Endothelial cell of hepatic sinusoid (primary cell): ENCODE results near the gene SPATA24.
"Not testable (repeated sequence)": the region's sequence is repeated elsewhere in the genome, so short reads cannot be mapped to it uniquely, and the experiment has no call there.

Experiments
- in situ Hi-C: cut with HindIII; loops from 2 replicates; pipeline ENCODE4 v1.10.0; 2017; ENCODE audit warnings: low sequenced_read_pairs

Gene SPATA24

DNA sequence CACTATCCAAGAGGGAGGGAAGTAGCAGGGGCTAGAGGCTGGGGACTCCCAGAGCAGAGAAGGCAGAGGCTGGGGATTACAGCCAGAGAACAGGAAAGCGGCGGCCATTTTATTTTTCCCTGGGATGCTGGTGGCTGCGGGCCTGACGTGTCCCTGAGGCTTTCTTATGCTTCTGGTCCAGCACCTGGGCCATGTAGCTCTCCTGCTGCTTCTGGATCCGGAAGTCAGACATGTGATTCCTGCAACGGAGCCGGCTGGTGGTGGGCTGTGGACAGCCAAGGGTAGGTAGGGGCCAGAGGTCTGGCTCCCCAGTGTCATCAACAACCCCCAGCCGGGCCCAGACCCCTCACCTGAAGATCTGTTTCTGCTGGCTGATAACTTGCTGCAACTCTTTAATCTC, 7.2 kb downstream of the SPATA24 start:
- in situ Hi-C loops: loop anchor here (5.0 kb wide), 1 partner anchor 54 kb away; the partner anchor contains the start of gene PAIP2

DNA sequence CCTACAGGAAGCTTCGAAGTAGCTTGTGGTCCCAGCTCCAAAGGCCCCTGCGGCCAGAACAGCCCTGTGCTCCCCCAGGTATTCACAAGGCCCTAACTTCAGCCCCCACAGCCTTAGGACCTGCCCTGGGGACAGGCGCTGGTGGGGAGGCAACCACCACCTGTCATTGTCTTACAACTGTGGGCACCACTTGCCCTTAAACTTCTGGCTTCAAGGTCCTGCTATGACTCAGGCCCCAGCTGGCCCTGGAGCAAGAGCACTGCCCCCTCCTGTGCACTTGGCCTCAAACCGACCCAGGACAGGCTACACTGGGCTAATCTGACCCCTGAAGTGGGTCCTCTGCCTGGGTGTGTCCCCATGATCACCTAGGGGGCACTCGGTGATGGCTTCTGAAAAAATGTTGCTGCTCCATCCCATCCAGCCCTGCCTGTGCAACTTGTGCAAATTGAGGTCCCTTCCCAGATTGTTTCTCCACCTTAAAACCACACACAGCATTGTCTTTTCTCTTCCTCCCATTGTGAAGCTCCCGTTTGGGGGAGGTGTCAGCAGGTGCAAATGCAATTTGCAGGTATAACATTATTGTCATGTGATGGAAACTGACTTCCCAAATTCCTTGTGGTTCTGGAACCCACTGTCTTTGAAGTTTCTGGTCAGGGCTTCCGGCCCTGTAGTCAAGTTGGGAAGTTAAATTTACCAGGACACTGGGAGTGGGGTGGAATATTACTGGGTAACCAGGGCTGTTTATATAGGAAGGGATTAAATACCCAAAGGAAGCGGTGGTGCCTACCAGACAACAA, 7.8 kb downstream of the SPATA24 start:
- in situ Hi-C loops: loop anchor here (5.0 kb wide), 1 partner anchor 54 kb away; the partner anchor contains the start of gene PAIP2

DNA sequence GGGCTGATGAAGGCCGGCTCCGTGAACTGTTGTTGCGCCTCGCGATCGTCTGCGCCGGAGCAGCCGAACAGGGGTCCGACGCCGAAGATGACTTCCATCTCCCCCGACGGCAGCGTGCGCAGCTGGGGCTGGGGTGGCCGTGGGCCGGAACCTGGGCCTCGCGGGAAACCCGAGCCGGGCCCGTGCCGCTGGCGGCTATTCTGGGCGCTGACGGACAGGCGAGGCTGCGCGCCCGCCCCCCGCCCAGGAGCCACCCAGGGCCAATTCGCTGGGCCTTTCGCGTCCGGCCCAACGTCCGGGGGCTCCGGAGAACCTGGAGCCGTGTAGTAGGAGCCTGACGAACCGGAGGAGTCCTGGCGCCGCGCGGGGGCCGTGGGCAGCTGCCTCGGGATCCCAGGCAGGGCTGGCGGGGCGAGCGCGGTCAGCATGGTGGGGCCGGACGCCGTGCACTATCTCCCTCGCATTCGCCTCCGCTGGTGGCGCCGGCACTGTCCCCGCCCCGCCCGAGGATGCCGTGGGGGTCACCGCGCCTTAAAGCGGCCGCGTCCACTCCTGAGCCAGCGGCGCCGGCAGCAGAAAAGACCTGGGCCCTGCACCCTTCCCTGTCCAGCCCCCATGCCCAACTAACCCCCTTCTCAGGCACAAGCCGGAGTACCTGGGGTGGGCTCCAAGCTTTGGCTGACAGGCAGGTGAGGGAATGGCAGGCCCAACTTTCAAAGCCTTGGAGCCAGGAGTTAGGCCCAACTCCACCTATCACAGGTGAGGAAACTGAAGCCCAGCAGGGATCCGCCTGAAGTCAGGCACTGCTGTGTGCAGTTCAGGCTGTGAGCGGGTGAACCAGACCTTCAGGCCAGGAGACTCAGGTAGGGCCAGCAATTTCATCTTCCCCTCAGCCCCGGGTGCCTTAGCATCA, 9.0 kb downstream of the SPATA24 start, which contains the start of gene PROB1:
TSS of gene PROB1 (minus strand) at position 451 of the 913 bp plus-strand sequence. CDS start at position 428, 23 bp downstream.
- in situ Hi-C loops: loop anchor here (5.0 kb wide), 1 partner anchor 53 kb away; the partner anchor contains the start of gene PAIP2

DNA sequence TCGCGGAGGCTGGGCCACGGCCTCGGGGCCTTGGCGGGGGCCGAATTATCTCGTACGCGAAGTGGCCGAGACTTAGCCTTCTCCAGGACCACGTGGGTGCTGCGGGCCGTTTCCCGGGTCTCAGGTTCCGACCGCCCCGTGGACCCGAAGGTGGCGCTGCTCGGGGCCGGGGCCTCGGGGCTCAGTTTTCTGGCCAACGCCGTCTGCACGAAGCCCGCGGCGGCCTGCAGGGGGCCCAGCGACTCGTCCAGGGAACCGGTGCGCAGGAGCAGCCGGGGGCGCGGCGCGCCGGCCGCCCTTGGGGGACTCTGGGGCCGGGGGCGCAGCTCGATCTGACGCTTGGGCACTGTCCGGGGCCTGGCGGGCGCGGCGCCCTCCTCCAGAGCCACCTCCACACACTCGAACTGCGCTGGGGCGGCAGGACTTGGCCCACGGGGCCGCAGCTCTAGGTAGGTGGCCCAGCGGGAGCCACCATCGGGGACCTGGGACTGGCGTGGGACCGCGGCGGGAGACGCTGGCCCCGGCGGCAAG, 9.7 kb downstream of the SPATA24 start:
- in situ Hi-C loops: no loop called here

DNA sequence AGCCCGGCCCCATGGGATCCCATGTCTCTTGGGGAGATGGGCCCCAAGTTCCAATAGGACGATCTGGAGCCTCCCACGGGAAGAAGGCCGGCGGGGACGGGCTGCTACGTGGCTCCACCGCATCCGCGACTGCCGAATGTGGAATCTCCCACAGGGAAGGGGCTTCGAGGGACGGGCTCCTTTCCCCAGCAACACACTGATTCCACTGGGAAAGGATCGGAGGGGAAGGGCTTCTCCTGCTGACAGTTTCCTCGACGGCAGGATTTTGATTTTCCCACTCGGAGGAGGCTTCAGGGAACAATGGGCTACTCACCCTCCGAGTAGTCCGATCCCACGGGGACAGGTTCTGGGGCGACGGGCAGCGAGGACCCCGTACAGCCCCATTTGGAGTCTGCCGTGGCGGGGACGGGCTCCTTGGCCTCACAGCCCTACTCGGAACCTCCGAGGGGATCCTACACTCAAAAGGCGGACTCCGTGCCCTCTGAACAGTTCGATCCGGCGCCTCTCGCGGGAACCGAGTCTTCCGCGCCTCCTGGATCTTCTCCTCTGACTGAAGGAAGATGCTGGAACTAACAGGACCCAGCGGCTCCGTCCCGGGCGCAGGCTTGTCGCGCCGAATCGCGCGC, 10.3 kb downstream of the SPATA24 start:
- in situ Hi-C loops: no loop called here

DNA sequence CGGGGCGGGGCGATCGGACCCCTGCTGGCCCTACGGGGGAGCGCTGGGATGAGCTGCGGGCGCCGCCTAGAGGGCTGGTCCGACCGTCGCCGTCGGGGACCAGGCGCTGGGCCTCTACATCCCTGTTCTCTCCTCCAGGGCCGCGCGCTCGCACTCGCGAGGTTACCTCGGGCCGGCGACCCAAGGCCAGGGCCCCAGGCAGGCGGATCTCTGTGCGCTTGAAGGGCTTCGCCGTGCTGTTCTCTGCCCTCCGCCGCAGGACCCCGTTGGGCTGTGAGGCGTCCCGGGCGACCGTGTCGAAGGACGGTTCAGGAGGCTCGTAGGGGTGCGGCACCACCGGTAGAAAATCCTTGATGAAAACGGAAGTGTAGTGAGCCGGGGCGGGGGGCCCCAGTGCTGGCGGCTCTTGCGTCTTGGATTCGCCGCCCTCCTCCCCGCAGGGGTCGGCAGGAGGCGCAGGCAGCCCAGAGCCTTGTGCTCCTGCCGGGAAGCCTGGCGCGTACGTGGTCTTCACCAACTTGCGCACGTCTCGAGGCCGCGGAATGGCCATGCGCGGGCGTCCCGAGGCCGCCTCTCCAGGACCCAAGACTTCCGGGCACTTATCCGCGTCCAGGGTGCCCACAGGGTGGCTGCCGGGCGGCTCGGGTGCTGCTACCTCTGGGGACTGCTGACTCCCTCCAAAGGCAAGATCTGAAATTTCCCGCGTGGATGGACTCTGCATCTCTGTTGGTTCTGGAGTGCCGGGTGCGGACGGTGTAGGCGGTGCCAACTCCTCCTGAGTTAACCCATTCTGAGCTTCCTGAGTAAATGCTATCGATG, 11.0 kb downstream of the SPATA24 start:
- in situ Hi-C loops: no loop called here

DNA sequence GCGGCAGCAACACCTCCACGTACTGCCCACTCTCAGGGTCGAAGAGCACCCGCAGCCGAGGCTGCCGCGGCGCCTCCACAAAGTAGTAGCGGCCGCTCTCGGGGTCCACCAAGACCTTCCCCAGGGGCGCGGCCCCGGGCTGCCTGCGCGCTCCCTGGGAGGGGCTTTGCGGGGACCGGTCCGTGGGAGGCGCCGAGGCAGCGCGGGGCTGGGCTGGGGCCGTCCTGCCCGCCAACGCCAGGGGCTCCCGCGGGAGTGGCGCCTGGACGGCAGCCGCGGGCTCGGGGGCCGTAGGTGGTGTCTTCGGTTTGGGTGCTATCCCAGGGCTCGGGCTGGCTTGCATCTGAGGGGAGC, 11.6 kb downstream of the SPATA24 start:
- in situ Hi-C loops: no loop called here

DNA sequence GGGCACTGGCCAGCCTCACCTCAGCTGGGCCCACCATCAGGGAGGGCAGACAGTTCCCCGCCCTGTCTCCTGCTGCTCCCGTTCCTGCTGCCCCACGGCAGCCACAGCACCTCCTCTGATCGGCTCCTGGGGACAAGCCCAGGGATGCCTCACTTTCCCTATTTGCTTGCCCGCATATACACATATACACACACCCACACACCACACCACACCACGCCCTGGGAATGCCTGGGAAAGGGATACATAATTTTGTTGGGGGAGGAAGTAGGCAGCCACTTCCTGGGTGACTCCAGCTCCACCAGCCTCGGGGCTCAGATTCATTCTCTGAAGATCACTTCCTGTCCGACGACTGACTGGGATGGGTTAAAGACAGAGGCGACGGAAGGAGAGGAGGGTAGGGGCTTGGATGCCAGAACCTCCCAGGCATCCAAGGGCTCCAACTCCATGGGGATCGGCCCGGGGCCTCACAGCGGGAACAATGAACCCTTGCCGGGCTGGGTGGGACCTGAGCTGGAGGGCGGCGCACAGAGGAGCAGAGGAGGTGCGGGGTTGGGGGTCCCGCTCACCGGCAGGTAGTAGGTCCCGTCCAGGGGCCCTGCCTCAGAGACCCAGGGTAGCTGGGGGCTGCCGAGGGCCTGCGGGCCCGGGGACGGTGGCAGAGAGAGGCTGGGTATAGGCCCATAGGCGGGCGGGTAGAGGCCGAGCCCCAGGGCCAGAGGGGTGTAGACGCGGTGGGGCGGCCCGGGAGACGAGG, 12.1 kb downstream of the SPATA24 start:
- in situ Hi-C loops: no loop called here

DNA sequence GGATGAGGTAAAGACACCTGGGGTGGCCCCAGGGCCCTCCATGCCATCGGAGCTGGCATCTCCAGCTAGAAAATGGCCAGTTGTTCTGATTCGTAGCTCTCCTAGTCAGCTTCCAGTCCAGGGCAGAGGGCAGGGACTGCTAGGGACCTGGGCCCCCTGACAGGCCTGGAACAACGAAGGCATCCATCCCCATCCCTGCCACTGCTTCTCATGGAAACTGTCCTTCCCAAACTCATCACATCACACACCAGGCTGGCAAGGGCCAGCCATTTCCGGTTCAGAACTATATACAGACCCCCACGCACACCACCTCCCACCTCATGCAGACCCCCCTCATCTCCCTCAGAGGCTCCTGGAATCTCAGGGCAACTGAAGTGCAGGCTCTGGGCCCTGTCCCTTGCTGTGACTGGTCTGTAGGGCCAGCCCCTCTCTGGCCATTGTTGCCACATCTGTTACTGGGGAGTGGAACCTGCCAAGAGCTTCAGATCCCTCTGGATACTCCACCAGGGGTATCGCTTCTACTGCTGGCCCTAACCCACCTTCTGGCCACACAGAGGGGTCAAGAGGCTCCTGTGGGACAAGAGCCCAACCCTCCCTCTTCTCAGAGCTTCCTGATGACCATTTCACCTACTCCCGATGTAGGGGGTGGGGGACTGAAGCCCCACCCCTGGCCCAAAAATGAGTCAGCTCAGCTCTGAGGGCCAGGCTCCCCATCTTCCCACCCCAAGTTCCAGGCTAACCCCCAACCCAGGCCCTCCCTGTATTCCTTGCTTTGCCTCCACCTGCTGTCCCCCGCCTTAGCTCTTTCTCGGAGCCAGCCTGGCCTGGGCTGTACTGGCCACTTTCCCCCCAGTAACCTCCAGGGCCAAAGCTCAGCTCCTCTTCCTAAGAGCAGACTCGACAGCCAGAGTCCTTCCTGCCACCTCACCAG, 13.0 kb downstream of the SPATA24 start:
- in situ Hi-C loops: no loop called here

DNA sequence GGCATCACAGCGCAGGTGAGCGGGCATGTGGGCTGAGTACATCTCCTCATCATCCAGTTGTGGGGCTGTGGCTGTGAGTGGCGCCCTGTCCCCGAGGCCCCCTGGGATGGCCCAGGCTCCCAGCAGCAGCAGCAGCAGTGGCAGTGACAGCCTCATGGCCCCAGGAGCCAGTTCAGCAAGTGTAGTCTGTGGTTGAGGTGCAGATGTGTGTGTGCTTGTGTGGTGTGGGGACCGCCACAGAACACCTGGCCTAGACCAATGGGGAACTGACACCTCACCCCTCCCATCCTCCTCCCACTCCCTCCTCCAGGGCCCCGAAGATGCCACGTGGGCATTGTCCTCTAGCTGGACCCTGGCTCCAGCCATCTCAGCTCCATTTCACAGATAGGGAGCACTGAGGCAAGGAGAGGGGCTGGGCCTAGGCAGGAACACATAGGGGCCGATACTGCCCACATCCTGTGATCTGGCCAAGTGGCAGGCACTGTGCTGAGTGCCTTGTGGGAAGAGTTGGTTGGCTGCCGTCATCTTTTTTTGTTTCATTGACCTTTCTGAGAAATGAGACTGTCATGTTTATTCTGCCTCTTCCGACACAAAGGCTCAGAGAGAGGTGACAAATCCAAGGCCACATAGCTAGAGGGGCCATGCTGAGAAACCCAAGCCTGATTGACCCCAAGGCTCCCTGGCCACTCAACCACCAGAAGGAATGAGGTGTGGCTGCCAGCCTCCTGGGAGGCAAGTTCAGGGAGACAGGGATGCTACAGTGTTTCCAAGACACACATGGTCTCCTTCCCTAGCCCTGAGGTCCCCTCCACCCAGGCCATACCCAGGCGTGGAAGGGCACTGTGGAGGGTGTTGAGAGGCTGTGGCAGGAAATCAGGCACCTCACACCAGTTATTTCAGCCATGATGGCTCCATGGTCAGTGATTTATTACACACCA, 13.9 kb downstream of the SPATA24 start, which contains the start of gene MZB1:
TSS of gene MZB1 (minus strand) at position 213 of the 938 bp plus-strand sequence. CDS start at position 156, 57 bp downstream.
- in situ Hi-C loops: no loop called here

DNA sequence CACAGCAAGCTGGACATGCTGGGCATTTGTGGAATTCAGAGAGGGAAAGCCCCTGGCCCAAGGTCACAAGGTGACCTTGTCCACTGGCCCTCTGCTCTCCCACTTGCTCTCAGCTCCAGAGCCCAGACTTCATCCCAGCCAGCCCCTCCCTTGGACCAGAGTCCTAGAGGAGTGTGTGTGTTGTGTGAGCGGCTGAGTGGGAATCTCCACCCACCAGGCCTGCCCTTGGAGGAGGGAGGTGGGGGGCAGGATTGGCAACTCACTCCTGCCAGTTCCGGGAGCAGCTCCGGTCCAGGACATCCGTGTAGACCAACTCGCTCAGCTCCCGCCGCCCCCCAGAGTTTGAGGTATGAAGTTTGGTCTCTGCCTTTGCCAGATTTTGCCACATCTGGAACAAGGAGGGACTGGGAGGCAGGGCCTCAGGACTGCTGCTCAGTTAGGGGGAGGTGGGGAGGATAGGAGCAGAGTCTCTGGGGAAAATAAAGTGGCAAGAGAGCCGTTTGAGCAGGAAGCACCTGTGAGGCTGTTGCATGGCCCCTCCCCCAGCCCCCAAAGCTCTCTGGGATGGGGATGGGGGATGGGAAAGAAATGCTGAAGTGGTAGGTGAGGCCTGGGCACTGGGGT, 15.6 kb downstream of the SPATA24 start:
- in situ Hi-C loops: no loop called here

DNA sequence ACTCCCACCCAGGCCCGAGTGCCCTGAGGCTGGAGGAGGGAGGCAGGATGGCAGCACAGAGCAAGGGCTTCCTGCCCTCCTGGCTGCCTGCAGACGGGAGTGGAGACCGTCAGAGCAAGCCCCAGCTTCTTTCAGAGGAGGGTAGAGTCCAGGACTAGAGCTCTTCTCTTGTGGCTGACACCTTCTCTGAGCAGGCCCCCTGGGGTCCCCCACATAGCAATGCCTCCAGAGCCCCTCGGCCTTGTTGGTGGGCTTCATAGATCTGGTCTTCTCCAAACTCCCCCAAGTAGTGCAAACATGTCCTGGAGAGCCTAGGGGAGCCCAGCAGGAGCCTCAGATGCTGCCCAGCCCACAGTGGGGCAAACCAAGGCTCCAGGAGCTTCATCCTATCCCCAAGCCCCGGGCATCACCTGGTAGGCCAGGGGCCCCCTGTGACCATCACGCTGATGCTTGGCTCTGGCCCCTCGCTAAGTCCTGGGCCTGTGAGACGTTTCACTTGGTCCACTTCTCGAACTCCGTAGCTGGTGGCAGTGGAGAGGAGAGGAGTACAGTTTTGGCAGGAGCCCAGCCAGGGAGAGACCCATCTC, 16.2 kb downstream of the SPATA24 start:
- in situ Hi-C loops: no loop called here

DNA sequence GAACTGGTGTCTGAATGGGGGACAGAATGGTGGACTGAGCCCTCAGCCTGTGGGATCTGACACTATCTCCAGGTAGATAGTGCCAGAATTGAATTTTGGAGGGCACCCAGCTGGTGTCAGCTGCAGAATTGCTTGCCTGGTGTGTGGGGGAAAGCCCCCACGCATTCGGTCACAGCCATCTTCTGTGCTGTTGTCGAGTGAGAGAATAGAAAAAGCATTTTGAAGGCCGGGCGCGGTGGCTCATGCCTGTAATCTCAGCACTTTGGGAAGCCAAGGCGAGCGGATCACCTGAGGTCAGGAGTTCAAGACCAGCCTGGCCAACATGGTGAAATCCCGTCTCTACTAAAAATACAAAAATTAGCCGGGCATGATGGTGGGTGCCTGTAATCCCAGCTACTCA, 16.9 kb downstream of the SPATA24 start:
- in situ Hi-C loops: not testable (repeated sequence)

DNA sequence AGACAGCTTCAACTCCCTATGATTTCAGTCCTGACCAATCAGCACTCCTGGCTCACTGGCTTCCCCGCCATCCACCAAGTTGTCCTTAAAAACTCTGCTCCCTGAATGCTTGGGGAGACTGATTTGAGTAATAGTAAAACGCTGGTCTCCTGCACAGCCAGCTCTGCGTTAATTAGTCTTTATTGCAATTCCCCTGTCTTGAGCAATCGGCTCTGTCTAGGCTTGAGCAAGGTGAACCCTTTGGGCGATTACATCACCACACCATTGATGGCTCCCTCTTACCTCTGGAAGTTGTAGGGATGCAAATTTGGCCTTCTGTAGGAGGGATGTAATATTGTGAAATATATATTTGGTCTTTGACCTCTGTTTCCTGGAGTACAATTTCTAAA, 17.8 kb downstream of the SPATA24 start:
- in situ Hi-C loops: no loop called here

DNA sequence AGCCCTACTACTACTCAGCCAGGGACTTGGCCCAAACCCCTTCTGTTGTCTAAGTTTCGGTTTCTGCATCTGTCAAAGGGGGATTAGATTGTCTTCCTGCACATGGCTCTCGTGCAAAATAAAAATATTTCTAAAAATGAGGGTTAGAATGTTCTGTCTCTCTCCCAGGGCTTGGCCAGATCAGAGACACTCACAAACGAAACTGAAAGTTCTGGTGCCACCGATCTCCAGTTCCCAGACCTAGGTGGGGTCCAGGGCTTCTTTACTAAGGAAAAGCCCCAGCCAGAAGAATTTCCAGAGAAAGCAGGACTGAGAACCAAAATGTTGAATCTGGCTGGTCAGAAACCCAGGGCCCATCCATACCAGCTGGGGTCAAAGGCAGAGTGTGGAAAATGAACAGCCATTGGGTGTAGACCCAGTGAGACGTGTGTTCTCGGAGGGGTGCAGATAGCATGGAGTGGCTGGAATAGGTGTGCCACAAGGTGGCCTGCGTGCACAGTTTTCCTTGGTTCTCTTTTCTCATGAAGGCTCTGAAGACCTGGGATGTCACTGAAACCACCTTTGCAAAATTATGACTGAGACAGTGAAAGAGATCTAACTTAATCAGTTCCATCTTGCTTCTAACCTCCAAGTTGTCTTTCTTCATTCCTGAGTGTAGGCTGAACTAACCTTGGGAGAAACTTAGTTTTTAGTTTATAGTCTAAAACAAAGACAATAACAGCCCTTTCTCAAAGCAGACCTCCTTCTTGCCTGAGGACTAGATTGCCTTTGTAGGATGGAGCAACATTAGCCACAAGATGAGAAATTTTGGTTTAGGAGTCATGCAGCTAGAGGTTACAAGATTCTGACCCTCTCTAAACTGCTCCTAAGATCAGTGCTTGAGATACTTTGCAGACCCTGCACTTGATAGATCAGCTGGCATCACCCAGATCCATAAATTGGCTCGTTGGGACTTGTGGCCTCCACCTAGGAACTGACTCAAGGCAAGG, 18.5 kb downstream of the SPATA24 start:
- in situ Hi-C loops: no loop called here
